K562 (cell line): ENCODE data around the gene ESAM. TPM values are rescaled to one million over a fixed set of nuclear protein-coding genes. Genes with fewer than 3 reads are reported as not detected.

Experiments used
- CCAR2 ChIP-seq: fragments of 200-400 bp; formaldehyde crosslinking; IDR thresholded peaks from 2 replicates; pipeline ENCODE4 v1.6.1; 2017; ENCODE audit warnings: mild to moderate bottlenecking, low read depth, low read length
- CREM ChIP-seq: IDR thresholded peaks from 2 replicates; pipeline ENCODE4 v1.6.1; 2014; ENCODE audit warnings: antibody characterized with exemption, low read depth
- GTF2F1 ChIP-seq: IDR thresholded peaks from 2 replicates; pipeline ENCODE4 v1.6.1; 2011; ENCODE audit warnings: low read depth, low read length, improper control_type of control experiment
- HDGF ChIP-seq: fragments of 450-650 bp; IDR thresholded peaks from 2 replicates; pipeline ENCODE4 v1.6.1; 2016
- PTRF ChIP-seq: fragments of 450-650 bp; IDR thresholded peaks from 2 replicates; pipeline ENCODE4 v1.6.1; 2016; ENCODE audit warnings: mild to moderate bottlenecking, missing genetic modification characterization, missing compliant biosample characterization
- SETDB1 ChIP-seq: IDR thresholded peaks from one replicate; pipeline ENCODE4 v1.6.1; 2012; ENCODE audit warnings: low read length, control low read depth, inconsistent platforms
- SREBF2 ChIP-seq: sonication (generic); formaldehyde crosslinking; IDR thresholded peaks from 2 replicates; pipeline ENCODE4 v1.4.0; 2020; ENCODE audit warnings: mild to moderate bottlenecking, missing genetic modification reagents
- STAG1 ChIP-seq: sonication (generic); formaldehyde crosslinking; IDR thresholded peaks from 2 replicates; pipeline ENCODE4 v1.5.0; 2020; ENCODE audit warnings: missing genetic modification reagents, borderline replicate concordance
- TAF7 ChIP-seq: fragments of 450-650 bp; IDR thresholded peaks from 2 replicates; pipeline ENCODE4 v1.6.1; 2016; ENCODE audit warnings: missing genetic modification characterization, missing compliant biosample characterization
- TRIM24 ChIP-seq, 2 experiments: fragments of 450-650 bp; IDR thresholded peaks; 2 replicates each; pipeline ENCODE4 v1.6.1; 2016
- ZNF12 ChIP-seq: sonication (generic); formaldehyde crosslinking; IDR thresholded peaks from 2 replicates; pipeline ENCODE4 v1.4.0; 2020; ENCODE audit warnings: mild to moderate bottlenecking, missing genetic modification reagents
- ZNF124 ChIP-seq: sonication (generic); formaldehyde crosslinking; IDR thresholded peaks from 2 replicates; pipeline ENCODE4 v1.8.1; 2022; ENCODE audit warnings: missing genetic modification reagents
- ZNF696 ChIP-seq: fragments of 250-450 bp; sonication (Bioruptor Pico); conservative IDR thresholded peaks from 2 replicates; pipeline ENCODE4 v1.4.0; 2020; ENCODE audit warnings: mild to moderate bottlenecking, moderate library complexity
- polyA plus RNA-seq, 8 experiments: library from polyadenylated mRNA; depleted of rRNA in 4 of 8; stranded (reverse) in 5 of 8; unstranded in 3 of 8; fragments of >200 nt; fragmentation: Nextera tagmentation in 2 of 8; fragmentation: Illumina TruSeq in 1 of 8; extraction: Ambion mirVana in 2 of 8; extraction: Trizol in 1 of 8; gene quantifications; 2 replicates each; pipeline versions ENCODE4 v1.2.1 to v1.2.3, GENCODE V29; 2011 to 2014; ENCODE audit warnings: inconsistent platforms in 1 of 8, missing spikeins in 1 of 8
- total RNA-seq, 7 experiments: library from RNA; depleted of rRNA in 6 of 7; stranded (reverse); fragments of >200 nt in 6 of 7; fragmentation: Illumina TruSeq in 2 of 7; extraction: Trizol in 2 of 7; gene quantifications; 2 replicates each; pipeline versions ENCODE4 v1.2.1 to v1.2.3, GENCODE V29; 2011 to 2021; ENCODE audit warnings: low replicate concordance in 1 of 7
- TF ChIP-seq, protein P1 (sequence below): fragments of 250-450 bp; sonication (Bioruptor Pico); IDR thresholded peaks from 2 replicates; pipeline ENCODE4 v1.4.0; 2020
- TF ChIP-seq, protein P2 (sequence below): fragments of 450-650 bp; IDR thresholded peaks from 2 replicates; pipeline ENCODE4 v1.6.1; 2016; ENCODE audit warnings: borderline replicate concordance
- TF ChIP-seq, protein P3 (sequence below): IDR thresholded peaks from 2 replicates; pipeline ENCODE4 v1.6.1; 2011; ENCODE audit not compliant: insufficient read length; ENCODE audit errors: extremely low read depth
- TF ChIP-seq, protein P4 (sequence below): fragments of 250-450 bp; sonication (Bioruptor Pico); IDR thresholded peaks from 2 replicates; pipeline ENCODE4 v1.5.0; 2022; ENCODE audit warnings: mild to moderate bottlenecking

Gene ESAM
- total and polyA plus RNA-seq, 9 of the 15 experiments (the other 6 are each of a cell fraction or from before 2014, with no cell fraction given) = 0.06 to 1.5 (median 0.22) TPM

DNA sequence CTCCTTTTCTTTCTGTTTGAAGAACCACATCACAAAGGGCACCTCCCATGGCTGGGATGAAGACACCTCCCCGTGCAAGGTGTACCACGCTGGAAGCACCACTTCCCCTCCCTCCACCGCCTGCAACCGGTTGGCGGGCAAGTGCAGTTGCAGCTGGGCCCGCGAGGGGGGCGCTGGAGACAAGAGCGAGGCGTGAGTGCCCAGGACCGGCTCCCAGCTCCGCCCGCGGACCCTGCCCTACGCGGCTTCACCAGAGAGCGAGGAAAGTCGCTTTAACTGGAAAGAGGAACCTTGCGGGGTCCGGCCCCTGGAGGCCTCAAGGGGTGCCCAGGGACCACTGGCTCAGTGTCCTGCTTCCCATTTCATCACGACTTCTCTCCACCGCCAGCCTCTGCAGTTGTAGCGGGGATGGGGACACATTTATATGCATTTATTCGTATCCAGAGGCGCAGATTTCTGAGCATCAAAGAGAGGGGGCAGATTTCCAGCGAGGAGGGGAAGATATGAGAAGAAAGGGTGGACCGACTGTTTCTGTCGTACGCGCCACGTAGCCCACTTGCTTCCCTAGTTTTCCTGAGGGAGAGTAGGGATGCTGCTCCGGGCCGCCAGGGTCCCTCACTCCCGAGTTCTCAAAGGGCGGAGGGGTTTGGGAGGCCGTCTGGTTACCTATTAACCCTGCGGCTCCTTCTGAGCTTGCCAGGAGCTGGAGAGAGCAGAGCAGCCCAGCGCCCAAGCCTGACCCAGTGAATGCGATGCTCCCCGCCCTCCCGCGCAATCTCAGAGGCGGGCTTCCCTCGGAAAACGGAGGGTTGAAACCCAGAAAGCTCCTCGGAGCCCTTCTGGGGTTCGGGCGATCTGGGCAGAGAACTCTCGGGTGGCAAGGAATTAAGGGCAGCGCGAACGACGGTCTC lies 3.5 kb downstream of the ESAM start (continued):
- TF ChIP-seq, protein P1, sequence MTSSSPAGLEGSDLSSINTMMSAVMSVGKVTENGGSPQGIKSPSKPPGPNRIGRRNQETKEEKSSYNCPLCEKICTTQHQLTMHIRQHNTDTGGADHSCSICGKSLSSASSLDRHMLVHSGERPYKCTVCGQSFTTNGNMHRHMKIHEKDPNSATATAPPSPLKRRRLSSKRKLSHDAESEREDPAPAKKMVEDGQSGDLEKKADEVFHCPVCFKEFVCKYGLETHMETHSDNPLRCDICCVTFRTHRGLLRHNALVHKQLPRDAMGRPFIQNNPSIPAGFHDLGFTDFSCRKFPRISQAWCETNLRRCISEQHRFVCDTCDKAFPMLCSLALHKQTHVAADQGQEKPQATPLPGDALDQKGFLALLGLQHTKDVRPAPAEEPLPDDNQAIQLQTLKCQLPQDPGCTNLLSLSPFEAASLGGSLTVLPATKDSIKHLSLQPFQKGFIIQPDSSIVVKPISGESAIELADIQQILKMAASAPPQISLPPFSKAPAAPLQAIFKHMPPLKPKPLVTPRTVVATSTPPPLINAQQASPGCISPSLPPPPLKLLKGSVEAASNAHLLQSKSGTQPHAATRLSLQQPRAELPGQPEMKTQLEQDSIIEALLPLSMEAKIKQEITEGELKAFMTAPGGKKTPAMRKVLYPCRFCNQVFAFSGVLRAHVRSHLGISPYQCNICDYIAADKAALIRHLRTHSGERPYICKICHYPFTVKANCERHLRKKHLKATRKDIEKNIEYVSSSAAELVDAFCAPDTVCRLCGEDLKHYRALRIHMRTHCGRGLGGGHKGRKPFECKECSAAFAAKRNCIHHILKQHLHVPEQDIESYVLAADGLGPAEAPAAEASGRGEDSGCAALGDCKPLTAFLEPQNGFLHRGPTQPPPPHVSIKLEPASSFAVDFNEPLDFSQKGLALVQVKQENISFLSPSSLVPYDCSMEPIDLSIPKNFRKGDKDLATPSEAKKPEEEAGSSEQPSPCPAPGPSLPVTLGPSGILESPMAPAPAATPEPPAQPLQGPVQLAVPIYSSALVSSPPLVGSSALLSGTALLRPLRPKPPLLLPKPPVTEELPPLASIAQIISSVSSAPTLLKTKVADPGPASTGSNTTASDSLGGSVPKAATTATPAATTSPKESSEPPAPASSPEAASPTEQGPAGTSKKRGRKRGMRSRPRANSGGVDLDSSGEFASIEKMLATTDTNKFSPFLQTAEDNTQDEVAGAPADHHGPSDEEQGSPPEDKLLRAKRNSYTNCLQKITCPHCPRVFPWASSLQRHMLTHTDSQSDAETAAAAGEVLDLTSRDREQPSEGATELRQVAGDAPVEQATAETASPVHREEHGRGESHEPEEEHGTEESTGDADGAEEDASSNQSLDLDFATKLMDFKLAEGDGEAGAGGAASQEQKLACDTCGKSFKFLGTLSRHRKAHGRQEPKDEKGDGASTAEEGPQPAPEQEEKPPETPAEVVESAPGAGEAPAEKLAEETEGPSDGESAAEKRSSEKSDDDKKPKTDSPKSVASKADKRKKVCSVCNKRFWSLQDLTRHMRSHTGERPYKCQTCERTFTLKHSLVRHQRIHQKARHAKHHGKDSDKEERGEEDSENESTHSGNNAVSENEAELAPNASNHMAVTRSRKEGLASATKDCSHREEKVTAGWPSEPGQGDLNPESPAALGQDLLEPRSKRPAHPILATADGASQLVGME (CRISPR knock-in tag) = no peak
- TF ChIP-seq HDGF = no peak
- no peak; the same call in 1 of the 2 replicates for TF ChIP-seq CREM
- no peak for TF ChIP-seq CCAR2
- TF ChIP-seq, protein P2, sequence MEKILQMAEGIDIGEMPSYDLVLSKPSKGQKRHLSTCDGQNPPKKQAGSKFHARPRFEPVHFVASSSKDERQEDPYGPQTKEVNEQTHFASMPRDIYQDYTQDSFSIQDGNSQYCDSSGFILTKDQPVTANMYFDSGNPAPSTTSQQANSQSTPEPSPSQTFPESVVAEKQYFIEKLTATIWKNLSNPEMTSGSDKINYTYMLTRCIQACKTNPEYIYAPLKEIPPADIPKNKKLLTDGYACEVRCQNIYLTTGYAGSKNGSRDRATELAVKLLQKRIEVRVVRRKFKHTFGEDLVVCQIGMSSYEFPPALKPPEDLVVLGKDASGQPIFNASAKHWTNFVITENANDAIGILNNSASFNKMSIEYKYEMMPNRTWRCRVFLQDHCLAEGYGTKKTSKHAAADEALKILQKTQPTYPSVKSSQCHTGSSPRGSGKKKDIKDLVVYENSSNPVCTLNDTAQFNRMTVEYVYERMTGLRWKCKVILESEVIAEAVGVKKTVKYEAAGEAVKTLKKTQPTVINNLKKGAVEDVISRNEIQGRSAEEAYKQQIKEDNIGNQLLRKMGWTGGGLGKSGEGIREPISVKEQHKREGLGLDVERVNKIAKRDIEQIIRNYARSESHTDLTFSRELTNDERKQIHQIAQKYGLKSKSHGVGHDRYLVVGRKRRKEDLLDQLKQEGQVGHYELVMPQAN = no peak
- no peak for TF ChIP-seq TAF7 (tag)
- TF ChIP-seq SETDB1 = no peak
- TF ChIP-seq ZNF124 = no peak
- no peak for TF ChIP-seq TRIM24 (IDR thresholded peaks at IDR 0.05)
- TF ChIP-seq, protein P3, sequence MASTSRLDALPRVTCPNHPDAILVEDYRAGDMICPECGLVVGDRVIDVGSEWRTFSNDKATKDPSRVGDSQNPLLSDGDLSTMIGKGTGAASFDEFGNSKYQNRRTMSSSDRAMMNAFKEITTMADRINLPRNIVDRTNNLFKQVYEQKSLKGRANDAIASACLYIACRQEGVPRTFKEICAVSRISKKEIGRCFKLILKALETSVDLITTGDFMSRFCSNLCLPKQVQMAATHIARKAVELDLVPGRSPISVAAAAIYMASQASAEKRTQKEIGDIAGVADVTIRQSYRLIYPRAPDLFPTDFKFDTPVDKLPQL = no peak
- no peak for TF ChIP-seq PTRF (tag)
- no peak for TF ChIP-seq GTF2F1
- TF ChIP-seq ZNF12 (CRISPR knock-in tag) = no peak
- TF ChIP-seq ZNF696 (CRISPR knock-in tag) = no peak
- TF ChIP-seq, protein P4, sequence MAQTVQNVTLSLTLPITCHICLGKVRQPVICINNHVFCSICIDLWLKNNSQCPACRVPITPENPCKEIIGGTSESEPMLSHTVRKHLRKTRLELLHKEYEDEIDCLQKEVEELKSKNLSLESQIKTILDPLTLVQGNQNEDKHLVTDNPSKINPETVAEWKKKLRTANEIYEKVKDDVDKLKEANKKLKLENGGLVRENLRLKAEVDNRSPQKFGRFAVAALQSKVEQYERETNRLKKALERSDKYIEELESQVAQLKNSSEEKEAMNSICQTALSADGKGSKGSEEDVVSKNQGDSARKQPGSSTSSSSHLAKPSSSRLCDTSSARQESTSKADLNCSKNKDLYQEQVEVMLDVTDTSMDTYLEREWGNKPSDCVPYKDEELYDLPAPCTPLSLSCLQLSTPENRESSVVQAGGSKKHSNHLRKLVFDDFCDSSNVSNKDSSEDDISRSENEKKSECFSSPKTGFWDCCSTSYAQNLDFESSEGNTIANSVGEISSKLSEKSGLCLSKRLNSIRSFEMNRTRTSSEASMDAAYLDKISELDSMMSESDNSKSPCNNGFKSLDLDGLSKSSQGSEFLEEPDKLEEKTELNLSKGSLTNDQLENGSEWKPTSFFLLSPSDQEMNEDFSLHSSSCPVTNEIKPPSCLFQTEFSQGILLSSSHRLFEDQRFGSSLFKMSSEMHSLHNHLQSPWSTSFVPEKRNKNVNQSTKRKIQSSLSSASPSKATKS (CRISPR knock-in tag) = no peak
- TF ChIP-seq SREBF2 (CRISPR knock-in tag) = no peak
- no peak for TF ChIP-seq STAG1 (CRISPR knock-in tag)
